Hippocampal formation (tissue), 2 donors: ENCODE measurements around the gene ZCCHC2.

ENCODE experiments used
- DNase-seq, 2 donors: peaks; one replicate each; lab custom pipeline; 2025; lab: John Stamatoyannopoulos, UW

Gene ZCCHC2

GRCh38 chr18:62578980-62579511, 56.2 kb downstream of the ZCCHC2 start:
- no peak for DNase-seq

- no peak for DNase-seq
These were observed 60.6 kb downstream of the ZCCHC2 start for GRCh38 chr18:62583376-62583775.

- peak; percentile 70 to 85 for DNase-seq
These were observed 61.7 kb downstream of the ZCCHC2 start for GRCh38 chr18:62584241-62585120.

- no peak for DNase-seq
These were observed 62.7 kb downstream of the ZCCHC2 start for GRCh38 chr18:62585274-62586150.

- DNase-seq: peak; percentile 77 to 80
These were observed 63.4 kb downstream of the ZCCHC2 start for GRCh38 chr18:62586151-62586774.

GRCh38 chr18:62586781-62587487, 64.1 kb downstream of the ZCCHC2 start:
- no peak for DNase-seq

GRCh38 chr18:62587689-62588088, 64.9 kb downstream of the ZCCHC2 start:
- DNase-seq: no peak

GRCh38 chr18:62588217-62588616, 65.4 kb downstream of the ZCCHC2 start:
- DNase-seq: no peak

GRCh38 chr18:62590799-62591590, 68.2 kb downstream of the ZCCHC2 start:
- no peak for DNase-seq

- DNase-seq: no peak
These were observed 73.5 kb downstream of the ZCCHC2 start for GRCh38 chr18:62596145-62597005.

- DNase-seq: no peak
These were observed 79.0 kb downstream of the ZCCHC2 start for GRCh38 chr18:62601871-62602270.

GRCh38 chr18:62602706-62603105, 79.9 kb downstream of the ZCCHC2 start:
- no peak for DNase-seq

- DNase-seq: no peak
These were observed 80.4 kb downstream of the ZCCHC2 start for GRCh38 chr18:62603211-62603610.

GRCh38 chr18:62603979-62604378, 81.2 kb downstream of the ZCCHC2 start:
- DNase-seq: no peak

GRCh38 chr18:62605685-62606084, 82.9 kb downstream of the ZCCHC2 start:
- DNase-seq: no peak

GRCh38 chr18:62606106-62606505, 83.3 kb downstream of the ZCCHC2 start:
- no peak for DNase-seq

GRCh38 chr18:62607302-62607701, 84.5 kb downstream of the ZCCHC2 start:
- DNase-seq: no peak

- DNase-seq: no peak
These were observed 85.0 kb downstream of the ZCCHC2 start for GRCh38 chr18:62607708-62608428.

GRCh38 chr18:62609764-62610163, 86.9 kb downstream of the ZCCHC2 start:
- DNase-seq: no peak
